Measurements from ENCODE around the gene LEF1. TPM values are rescaled to one million over a fixed set of nuclear protein-coding genes. Genes with fewer than 3 reads are reported as not detected.

LEF1 gene
- total and polyA plus RNA-seq, 2 of the 8 experiments (the other 6 are each of a cell fraction or from before 2014, with no cell fraction given), result 2.6 to 5.2 TPM

- TF ChIP-seq, protein P1, sequence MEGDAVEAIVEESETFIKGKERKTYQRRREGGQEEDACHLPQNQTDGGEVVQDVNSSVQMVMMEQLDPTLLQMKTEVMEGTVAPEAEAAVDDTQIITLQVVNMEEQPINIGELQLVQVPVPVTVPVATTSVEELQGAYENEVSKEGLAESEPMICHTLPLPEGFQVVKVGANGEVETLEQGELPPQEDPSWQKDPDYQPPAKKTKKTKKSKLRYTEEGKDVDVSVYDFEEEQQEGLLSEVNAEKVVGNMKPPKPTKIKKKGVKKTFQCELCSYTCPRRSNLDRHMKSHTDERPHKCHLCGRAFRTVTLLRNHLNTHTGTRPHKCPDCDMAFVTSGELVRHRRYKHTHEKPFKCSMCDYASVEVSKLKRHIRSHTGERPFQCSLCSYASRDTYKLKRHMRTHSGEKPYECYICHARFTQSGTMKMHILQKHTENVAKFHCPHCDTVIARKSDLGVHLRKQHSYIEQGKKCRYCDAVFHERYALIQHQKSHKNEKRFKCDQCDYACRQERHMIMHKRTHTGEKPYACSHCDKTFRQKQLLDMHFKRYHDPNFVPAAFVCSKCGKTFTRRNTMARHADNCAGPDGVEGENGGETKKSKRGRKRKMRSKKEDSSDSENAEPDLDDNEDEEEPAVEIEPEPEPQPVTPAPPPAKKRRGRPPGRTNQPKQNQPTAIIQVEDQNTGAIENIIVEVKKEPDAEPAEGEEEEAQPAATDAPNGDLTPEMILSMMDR (IDR thresholded peaks at IDR 0.05; ENCODE audit: control extremely low read depth in 1 of 3, insufficient read depth in 1 of 3, low read depth in 1 of 3, low read length in 3 of 3), result no peak
- TF ChIP-seq CHD7 (IDR thresholded peaks at IDR 0.05; ENCODE audit: insufficient replicate concordance, low read length) (no peak), ZNF274 (IDR thresholded peaks at IDR 0.05; ENCODE audit: borderline replicate concordance, extremely low read depth, low read length) (no peak), BACH1 (IDR thresholded peaks at IDR 0.05; ENCODE audit: low read length) (0 out of 2 replicates have a peak, but pooled peaks have one; percentile 18), KDM4A (IDR thresholded peaks at IDR 0.05; ENCODE audit: low read depth, low read length, severe bottlenecking) (no peak), SRF (IDR thresholded peaks at IDR 0.05; ENCODE audit: low read depth, low read length) (no peak)
These were observed at the start of gene LEF1 (continued) for GRCh38 chr4:108168671-108169523.

Data from H1 (cell line).